ENCODE results near the gene OR3A3.

Gene OR3A3

DNA sequence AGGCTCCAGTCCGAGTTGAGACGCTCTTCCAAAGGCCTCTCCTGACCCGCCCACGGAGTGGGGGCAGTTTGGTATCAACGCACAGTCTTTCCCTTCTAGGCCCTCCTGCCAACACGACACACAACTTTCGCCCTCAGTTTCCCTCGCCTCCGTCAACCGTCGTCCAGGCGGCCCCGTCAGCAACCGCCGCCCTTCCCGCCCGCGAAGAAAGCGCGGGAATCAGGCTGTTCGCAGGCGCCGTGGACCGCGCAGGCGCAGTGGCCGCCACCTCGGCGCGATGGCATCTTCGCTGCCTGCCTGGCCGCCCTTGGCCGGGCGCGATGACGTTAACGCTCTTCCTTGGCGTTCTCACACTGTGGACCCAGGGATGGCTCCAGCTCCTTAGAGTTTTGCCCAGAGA, 60.4 kb downstream of the OR3A3 start, which contains the start of gene SPATA22:
SPATA22 (minus strand) TSS at position 221 of the 400 bp plus-strand sequence. CDS start 2,494 bp downstream, outside the sequence.
- no peak for DNase-seq (ENCODE audit: low read depth in 3 of 3, low spot score in 1 of 3)

DNA sequence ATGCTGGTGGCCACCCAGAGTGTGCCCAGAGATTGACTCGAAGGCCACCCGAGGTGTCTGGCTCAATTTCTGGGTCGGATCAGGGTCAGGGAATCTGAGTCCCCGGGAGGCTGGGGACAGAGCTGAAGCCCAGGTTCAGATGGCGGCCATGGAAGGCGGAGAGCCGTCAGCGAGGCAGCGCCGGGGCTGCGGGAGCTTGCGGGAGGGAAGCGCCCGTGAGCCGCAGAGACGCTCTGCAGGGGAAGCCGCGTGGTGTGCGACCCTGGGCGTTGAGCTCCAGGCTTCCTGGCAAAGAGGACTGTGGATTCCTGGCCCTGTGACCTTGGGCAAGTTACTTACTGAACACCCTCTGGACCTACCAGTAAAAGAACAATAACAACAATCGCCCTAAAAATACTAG, 61.0 kb downstream of the OR3A3 start:
- no peak for DNase-seq (ENCODE audit: low read depth in 3 of 3, low spot score in 1 of 3)
